Endothelial cell of umbilical vein (primary cell): ENCODE measurements around the gene SIPA1L3. TPM values are rescaled to one million over a fixed set of nuclear protein-coding genes. Genes with fewer than 3 reads are reported as not detected.

Source experiments
- BruUV-seq: library from RNA; stranded (reverse); fragments of 400-500 nt; replicated peaks from 2 replicates; lab custom pipeline; 2021; lab: Mats Ljungman, UMichigan
- CTCF ChIA-PET: fragments of 300-600, 350-600 bp; sonication (Branson Sonifier 250); formaldehyde crosslinking; loops from one replicate; lab custom pipeline; 2021; ENCODE audit warnings: antibody characterized with exemption, inconsistent platforms; lab: Charles Lee
- POLR2A ChIA-PET: fragments of 300-600, 350-600 bp; sonication (Branson Sonifier 250); formaldehyde crosslinking; loops from one replicate; lab custom pipeline; 2021; ENCODE audit warnings: antibody characterized with exemption, inconsistent platforms; lab: Charles Lee
- DNase-seq: peaks from one replicate; pipeline ENCODE4 v3.0.0-alpha.2; 2011; ENCODE audit warnings: low read depth, low spot score
- FAIRE-seq: peaks from 2 replicates; lab custom pipeline; 2011; peaks lifted over from hg19 to GRCh38; lab: Jason Lieb, UNC
- H2AFZ ChIP-seq: 2 replicates; pipeline ENCODE4 v1.6.0; 2012; ENCODE audit warnings: low read depth, low read length, control low read depth, inconsistent platforms
- H3K27ac ChIP-seq: 2 replicates; pipeline ENCODE4 v1.5.1; 2011; ENCODE audit warnings: low read depth, mild to moderate bottlenecking, control low read depth, low read length, moderate library complexity; ENCODE audit not compliant: insufficient read depth
- H3K27me3 ChIP-seq, 2 experiments: 2 replicates each; pipeline versions ENCODE4 v1.6.0 to v1.6.1; 2011; ENCODE audit warnings: low read length in 2 of 2, mixed read lengths in 1 of 2; ENCODE audit not compliant: control insufficient read depth in 2 of 2, insufficient read depth in 2 of 2
- H3K36me3 ChIP-seq, 2 experiments: 2 replicates in 1 of 2; 3 replicates in 1 of 2; pipeline ENCODE4 v1.5.1; 2011; ENCODE audit warnings: low read length in 2 of 2, mild to moderate bottlenecking in 1 of 2, moderate library complexity in 1 of 2; ENCODE audit not compliant: control insufficient read depth in 2 of 2, insufficient read depth in 2 of 2; ENCODE audit errors: extremely low read depth in 1 of 2
- H3K4me1 ChIP-seq: 3 replicates; pipeline ENCODE4 v1.5.1; 2011; ENCODE audit warnings: mild to moderate bottlenecking, low read length; ENCODE audit not compliant: control insufficient read depth, insufficient read depth; ENCODE audit errors: extremely low read depth
- H3K4me2 ChIP-seq: 2 replicates; pipeline ENCODE4 v1.6.1; 2011; ENCODE audit warnings: low read length, control low read depth, mixed read lengths; ENCODE audit not compliant: insufficient read depth
- H3K4me3 ChIP-seq, 3 experiments: fragments of 200-600 bp in 1 of 3; sonication (generic), shearing (Covaris generic) in 1 of 3; replicated peaks in 1 of 3; 2 replicates each; pipeline ENCODE4 v1.5.1; 2011 to 2016; ENCODE audit warnings: control low read depth in 3 of 3, low read length in 3 of 3, mild to moderate bottlenecking in 2 of 3, inconsistent platforms in 1 of 3, low read depth in 1 of 3, moderate library complexity in 1 of 3; ENCODE audit not compliant: insufficient read depth in 1 of 3
- H3K79me2 ChIP-seq: 2 replicates; pipeline ENCODE4 v1.6.0; 2012; ENCODE audit warnings: low read length, inconsistent platforms; ENCODE audit not compliant: control insufficient read depth, insufficient read depth
- H3K9ac ChIP-seq: replicated peaks from 2 replicates; pipeline ENCODE3; 2011; ENCODE audit warnings: low read length, control low read depth; ENCODE audit not compliant: insufficient read depth; ENCODE audit errors: extremely low read depth
- H3K9me1 ChIP-seq: replicated peaks from 3 replicates; pipeline ENCODE4 v1.6.0; 2011; ENCODE audit warnings: mild to moderate bottlenecking, low read length; ENCODE audit not compliant: control insufficient read depth, insufficient read depth; ENCODE audit errors: extremely low read depth
- H3K9me3 ChIP-seq: replicated peaks from 2 replicates; pipeline ENCODE4 v1.5.1; 2012; ENCODE audit warnings: low read length, inconsistent platforms; ENCODE audit not compliant: control insufficient read depth, insufficient read depth
- H4K20me1 ChIP-seq: replicated peaks from 2 replicates; pipeline ENCODE3; 2011; ENCODE audit warnings: mild to moderate bottlenecking, low read length; ENCODE audit not compliant: control insufficient read depth, insufficient read depth; ENCODE audit errors: extremely low read depth
- CTCF ChIP-seq, 2 donors: IDR thresholded peaks; 1 replicate in 1 of 2; 2 replicates in 1 of 2; pipeline ENCODE4 v1.5.1; 2011; ENCODE audit warnings: low read length in 2 of 2, mild to moderate bottlenecking in 2 of 2, moderate library complexity in 2 of 2, control low read depth in 1 of 2, inconsistent platforms in 1 of 2, low read depth in 1 of 2; ENCODE audit not compliant: insufficient read depth in 1 of 2; ENCODE audit errors: extremely low read depth in 1 of 2
- EZH2 ChIP-seq: IDR thresholded peaks from 2 replicates; pipeline ENCODE4 v1.6.1; 2012; ENCODE audit warnings: borderline replicate concordance, low read depth, mild to moderate bottlenecking, moderate library complexity, low read length, inconsistent platforms; ENCODE audit not compliant: severe bottlenecking
- FOS ChIP-seq: IDR thresholded peaks from 2 replicates; pipeline ENCODE4 v1.6.1; 2011; ENCODE audit warnings: mild to moderate bottlenecking, low read length, moderate library complexity, borderline replicate concordance; ENCODE audit not compliant: insufficient read depth
- JUN ChIP-seq: IDR thresholded peaks from 2 replicates; pipeline ENCODE4 v1.6.1; 2011; ENCODE audit warnings: borderline replicate concordance, low read depth; ENCODE audit not compliant: insufficient read length, insufficient read depth
- MAX ChIP-seq: IDR thresholded peaks from 2 replicates; pipeline ENCODE4 v1.6.1; 2011; ENCODE audit not compliant: insufficient read depth, insufficient read length
- MYC ChIP-seq: IDR thresholded peaks from one replicate; pipeline ENCODE4 v1.6.1; 2011; ENCODE audit warnings: mild to moderate bottlenecking, low read depth, low read length
- POLR2A ChIP-seq: IDR thresholded peaks from 2 replicates; pipeline ENCODE4 v1.6.1; 2012; ENCODE audit warnings: low read depth, mild to moderate bottlenecking, control low read depth, low read length
- dilution Hi-C: fragments of 300-500 bp; cut with MboI; formaldehyde crosslinking; loops from one replicate; pipeline ENCODE4 v1.15.0; 2019; ENCODE audit warnings: low sequenced_read_pairs; ENCODE audit not compliant: extremely low pct_ligation_motif_present
- intact Hi-C: fragments of 100-400 bp; cut with micrococcal nuclease; formaldehyde crosslinking; loops from one replicate; pipeline ENCODE4 v1.10.0; 2022
- polyA plus RNA-seq, 4 experiments: library from polyadenylated mRNA; depleted of rRNA in 3 of 4; stranded (reverse) in 3 of 4; unstranded in 1 of 4; fragments of >200 nt; gene quantifications; 2 replicates each; pipeline versions ENCODE4 v1.2.1 to v1.2.3, GENCODE V29; 2011 to 2012; ENCODE audit warnings: missing spikeins in 1 of 4
- total RNA-seq: library from RNA; stranded (reverse); gene quantifications from 2 replicates; pipeline ENCODE4 v1.2.3, GENCODE V29; 2021

The SIPA1L3 gene
- total and polyA plus RNA-seq, 2 donors (not counting 3 experiments of a cell fraction or from before 2014, with no cell fraction given), result 14.2 to 47.2 TPM

- TF ChIP-seq MAX, result no peak
- POLR2A ChIA-PET, result no interaction called here
- CTCF ChIA-PET, result no interaction called here
- dilution Hi-C loops, result no loop called here
- no TSS peak for BruUV-seq
- Histone ChIP-seq H3K27me3 (no peaks in the 10 kb centered on the region), H2AFZ (no peak overlapping the region), H3K4me1 (peaks cover 6% of the 10 kb centered on the region), H3K9ac (no peak overlapping the region), H3K27ac (no peak overlapping the region), H3K36me3 (peaks cover 0 to 1% of the 10 kb centered on the region in 2 experiments), H3K4me3 (no peak overlapping the region), H3K79me2 (no peaks in the 10 kb centered on the region), H4K20me1 (no peaks in the 10 kb centered on the region), H3K4me2 (no peak overlapping the region), H3K9me3 (no peaks in the 10 kb centered on the region), H3K9me1 (no peaks in the 10 kb centered on the region)
- FAIRE-seq (no peak), DNase-seq (no peak)
- intact Hi-C loops, result no loop called here
Measured at GRCh38 chr19:38073841-38074685, 167.1 kb downstream of the SIPA1L3 start.

- no peaks in the 10 kb centered on the region for H3K9me3 ChIP-seq
- H3K27ac ChIP-seq, result no peak overlapping the region
- intact Hi-C loops, result no loop called here
- H3K36me3 ChIP-seq, result peaks cover 0 to 1% of the 10 kb centered on the region in 2 experiments
- H4K20me1 ChIP-seq, result no peaks in the 10 kb centered on the region
- TF ChIP-seq MAX, result no peak
- TF ChIP-seq JUN, result no peak
- TF ChIP-seq EZH2, result no peak
- TF ChIP-seq CTCF (IDR thresholded peaks at IDR 0.05; ENCODE audit: extremely low read depth in 1 of 2, insufficient read depth in 1 of 2, low read depth in 1 of 2, low read length in 2 of 2), result no peak
- no peak for TF ChIP-seq FOS
- no peak for TF ChIP-seq POLR2A
- TF ChIP-seq MYC, result no peak
- H3K9me1 ChIP-seq, result no peaks in the 10 kb centered on the region
- H3K27me3 ChIP-seq, result no peaks in the 10 kb centered on the region
- H3K4me1 ChIP-seq, result peaks cover 14% of the 10 kb centered on the region
- no peak overlapping the region for H3K4me3 ChIP-seq
- H3K79me2 ChIP-seq, result no peaks in the 10 kb centered on the region
- POLR2A ChIA-PET, result no interaction called here
- no TSS peak for BruUV-seq
- H2AFZ ChIP-seq, result no peak overlapping the region
- no peak for DNase-seq
- CTCF ChIA-PET, result interaction anchor here (0.6 to 0.9 kb wide), 1 partner anchor 174 kb away, joined by 3 read pairs; no protein-coding TSS in a partner anchor
- FAIRE-seq, result no peak
- dilution Hi-C loops, result no loop called here
- no peak overlapping the region for H3K4me2 ChIP-seq
- no peak overlapping the region for H3K9ac ChIP-seq
Measured at GRCh38 chr19:38076337-38076736, 169.3 kb downstream of the SIPA1L3 start.
